ENCODE data around the gene POPDC3.

DNA sequence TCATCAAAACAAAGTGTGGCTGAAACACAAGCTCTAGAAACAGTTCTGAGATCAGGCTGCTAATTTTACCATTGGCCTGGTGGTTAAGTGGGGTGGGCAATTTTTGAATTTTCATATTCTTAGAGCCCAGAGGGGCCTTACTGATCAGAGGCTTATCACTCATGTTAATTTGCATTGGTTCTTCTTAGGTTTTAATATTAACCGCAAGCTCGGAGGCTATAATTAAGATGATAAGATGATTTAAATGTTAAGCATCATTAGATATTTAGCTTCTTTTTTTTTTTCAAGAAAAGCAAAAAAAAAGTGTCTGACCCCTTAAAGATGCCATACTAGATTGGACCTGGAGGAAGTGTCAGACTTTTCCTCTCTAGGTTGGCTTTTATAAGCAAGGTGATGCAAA, 8.4 kb upstream of the POPDC3 start:
- TF ChIP-seq CTCF (IDR thresholded peaks at IDR 0.05) (no peak), POLR2AphosphoS5 (IDR thresholded peaks at IDR 0.05) (no peak)

All from stomach (tissue), 4 donors.